Heart right ventricle (tissue), 16 donors: ENCODE measurements around the gene DAPL1. TPM values are rescaled to one million over a fixed set of nuclear protein-coding genes. Genes with fewer than 3 reads are reported as not detected.

Experiments used
- ATAC-seq, 8 donors: fragments of 200-7000 bp; cut with Tn5 transposase; one replicate each; pipeline ENCODE4 v1.9.1; 2020; ENCODE audit warnings: mild to moderate bottlenecking in 8 of 8, moderate library complexity in 8 of 8, moderate number of reproducible peaks in 1 of 8
- DNase-seq, 2 donors: peaks; one replicate each; pipeline ENCODE4 v3.0.0-alpha.2; 2020
- H3K27ac ChIP-seq, 10 donors: fragments of 200-600 bp; sonication (generic) in 2 of 10; one replicate each; pipeline versions ENCODE4 v1.5.0 to v1.8.0; 2020 to 2022; ENCODE audit warnings: mild to moderate bottlenecking in 3 of 10
- H3K27me3 ChIP-seq, 7 donors: fragments of 200-600 bp; one replicate each; pipeline ENCODE4 v1.8.0; 2021 to 2022; ENCODE audit warnings: mild to moderate bottlenecking in 2 of 7
- H3K36me3 ChIP-seq, 9 donors: fragments of 200-600 bp; sonication (generic) in 1 of 9; one replicate each; pipeline versions ENCODE4 v1.5.0 to v1.8.0; 2020 to 2022; ENCODE audit warnings: mild to moderate bottlenecking in 2 of 9
- H3K4me1 ChIP-seq, 9 donors: fragments of 200-600 bp; sonication (generic) in 1 of 9; one replicate each; pipeline versions ENCODE4 v1.5.0 to v1.8.0; 2020 to 2022; ENCODE audit warnings: mild to moderate bottlenecking in 4 of 9
- H3K4me3 ChIP-seq, 10 donors: fragments of 200-600 bp; sonication (generic) in 2 of 10; one replicate each; pipeline versions ENCODE4 v1.5.0 to v1.8.0; 2020 to 2022; ENCODE audit warnings: mild to moderate bottlenecking in 7 of 10, moderate library complexity in 2 of 10
- H3K9me3 ChIP-seq, 11 donors: fragments of 200-600 bp in 10 of 11; sonication (generic) in 2 of 11; one replicate each; pipeline versions ENCODE4 v1.5.0 to v1.8.0; 2013 to 2022; ENCODE audit warnings: mild to moderate bottlenecking in 2 of 11, control low read depth in 1 of 11, moderate library complexity in 1 of 11
- WGBS, 2 donors: extraction: QIAGEN DNeasy Blood & Tissue Kit; methylation state at CpG; one replicate each; pipeline ENCODE4 v1.1.7; 2013; ENCODE audit warnings: inconsistent platforms in 1 of 2; 5-methylcytosine and 5-hydroxymethylcytosine counted together
- intact Hi-C, 10 donors: fragments of 100-400 bp; cut with DNase I; formaldehyde crosslinking; loops; one replicate each; pipeline versions ENCODE4 v1.11.1 to v1.14.2; 2022
- polyA plus RNA-seq, 2 donors: library from polyadenylated mRNA; stranded (reverse); fragments of 200-250 nt; gene quantifications; one replicate each; pipeline ENCODE4 v1.2.3, GENCODE V29; 2013
- total RNA-seq, 10 donors: library from RNA; stranded (reverse); fragmentation: NEBNext Ultra II Directional in 3 of 10; extraction: Animal tissue kit (Norgen Biotek cat#: 25700) in 3 of 10; gene quantifications; one replicate each; pipeline versions ENCODE4 v1.2.1 to v1.2.4, GENCODE V29; 2021 to 2023
- TF ChIP-seq, protein P1 (sequence below), 9 donors: fragments of 200-600 bp; sonication (generic) in 2 of 9; IDR thresholded peaks; one replicate each; pipeline versions ENCODE4 v1.5.0 to v1.8.0; 2021 to 2022; ENCODE audit warnings: antibody characterized with exemption in 9 of 9, mild to moderate bottlenecking in 5 of 9, moderate library complexity in 1 of 9
- donor health status: Arrhythmogenic right ventricular cardiomyopathy.
- donor health status: ischemic (EF 13 %, LVEDD 7.1; RV severe dilation, severe dysfunction).
- donor health status: healthy with polysubstance abuse.
- donor health status: DM: no; HTN: yes; CAD: no.
- donor health status: DM: no; HTN: no; CAD: no.
- donor health status: ischemic (EF 25% LVEDD 6.9; RV normal size, moderate dysfunction).
- donor health status: ischemic (EF 25% LVEDD 5.7; RV mildly dilated, moderate dysfunction).
- donor health status: healthy.
- donor health status: DM: yes; HTN: yes; CAD: no.
- donor health status: Ischemic cardiomyopathy.
- donor health status: ischemic (EF 35%, LVEDD 5.7; RV mildly dilated, moderate dysfunction).
- donor health status: nonischemic (EF 11% LVEDD 7.7; RV severe dilation, severe dysfunction).
- donor health status: DM: yes; HTN: yes; CAD: no.
- donor health status: PGD.
- donor health status: ischemic (EF 29% LVEDD 5.4; RV normal size, mild dysfunction).
- donor health status: nonischemic (EF 23%, LVEDD 6.1; RV moderate dilation, normal function).

The DAPL1 gene
- total and polyA plus RNA-seq, 12 donors: 0.87 TPM; not detected in 11

DNA sequence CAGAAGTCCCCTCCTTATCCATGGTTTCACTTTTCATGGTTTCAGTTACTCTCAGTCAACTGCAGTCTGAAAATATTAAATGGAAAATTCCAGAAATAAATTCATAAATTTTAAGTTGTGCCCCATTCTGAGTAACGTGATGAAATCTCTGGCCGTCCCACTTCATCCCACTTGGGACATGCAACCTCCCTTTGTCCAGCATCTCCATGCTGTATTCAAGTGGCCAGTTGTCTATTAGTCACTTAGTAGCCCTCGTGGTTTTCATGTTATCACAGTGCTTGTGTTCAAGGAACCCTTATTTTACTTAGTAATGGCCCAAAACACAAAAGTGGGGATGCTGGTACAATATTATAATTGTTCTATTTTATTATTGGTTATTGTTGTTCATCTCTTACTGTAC lies 18.0 kb upstream of the DAPL1 start:
- no peak overlapping the region for H3K4me3 ChIP-seq
- intact Hi-C loops: no loop called here
- H3K4me1 ChIP-seq: peaks cover 0 to 10% (median 0%) of the 10 kb centered on the region in 9 donors
- TF ChIP-seq, protein P1, sequence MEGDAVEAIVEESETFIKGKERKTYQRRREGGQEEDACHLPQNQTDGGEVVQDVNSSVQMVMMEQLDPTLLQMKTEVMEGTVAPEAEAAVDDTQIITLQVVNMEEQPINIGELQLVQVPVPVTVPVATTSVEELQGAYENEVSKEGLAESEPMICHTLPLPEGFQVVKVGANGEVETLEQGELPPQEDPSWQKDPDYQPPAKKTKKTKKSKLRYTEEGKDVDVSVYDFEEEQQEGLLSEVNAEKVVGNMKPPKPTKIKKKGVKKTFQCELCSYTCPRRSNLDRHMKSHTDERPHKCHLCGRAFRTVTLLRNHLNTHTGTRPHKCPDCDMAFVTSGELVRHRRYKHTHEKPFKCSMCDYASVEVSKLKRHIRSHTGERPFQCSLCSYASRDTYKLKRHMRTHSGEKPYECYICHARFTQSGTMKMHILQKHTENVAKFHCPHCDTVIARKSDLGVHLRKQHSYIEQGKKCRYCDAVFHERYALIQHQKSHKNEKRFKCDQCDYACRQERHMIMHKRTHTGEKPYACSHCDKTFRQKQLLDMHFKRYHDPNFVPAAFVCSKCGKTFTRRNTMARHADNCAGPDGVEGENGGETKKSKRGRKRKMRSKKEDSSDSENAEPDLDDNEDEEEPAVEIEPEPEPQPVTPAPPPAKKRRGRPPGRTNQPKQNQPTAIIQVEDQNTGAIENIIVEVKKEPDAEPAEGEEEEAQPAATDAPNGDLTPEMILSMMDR (IDR thresholded peaks at IDR 0.05): no peak
- no peak overlapping the region for H3K27ac ChIP-seq
- no peak for DNase-seq
- ATAC-seq: no peak
- H3K27me3 ChIP-seq: no peaks in the 10 kb centered on the region
- no peaks in the 10 kb centered on the region for H3K9me3 ChIP-seq
- 78 to 80% methylated on average over 3 of the region's 3 CpGs for WGBS, 2 donors
- H3K36me3 ChIP-seq: no peaks in the 10 kb centered on the region

- DNase-seq: no peak
- TF ChIP-seq, protein P1 (IDR thresholded peaks at IDR 0.05): no peak
- H3K36me3 ChIP-seq: no peaks in the 10 kb centered on the region
- WGBS, 2 donors: 95 to 96% methylated on average over 2 of the region's 2 CpGs
- no peak overlapping the region for H3K4me3 ChIP-seq
- no peak for ATAC-seq
- intact Hi-C loops: no loop called here
- no peaks in the 10 kb centered on the region for H3K27me3 ChIP-seq
- no peaks in the 10 kb centered on the region for H3K9me3 ChIP-seq
- peaks cover 0 to 10% (median 0%) of the 10 kb centered on the region in 9 donors for H3K4me1 ChIP-seq
- no peak overlapping the region for H3K27ac ChIP-seq
These were observed 16.9 kb upstream of the DAPL1 start for GRCh38 chr2:158778243-158778642.

GRCh38 chr2:158779621-158780020 lies 15.5 kb upstream of the DAPL1 start:
- Histone ChIP-seq H3K36me3 (no peaks in the 10 kb centered on the region), H3K4me1 (peaks cover 0 to 10% (median 0%) of the 10 kb centered on the region in 9 donors), H3K27ac (no peak overlapping the region), H3K9me3 (no peaks in the 10 kb centered on the region), H3K4me3 (no peak overlapping the region), H3K27me3 (no peaks in the 10 kb centered on the region)
- DNase-seq: no peak
- 61 to 73% methylated on average over 1 of the region's 1 CpG for WGBS, 2 donors
- peak in 1 of 8 donors; percentile 52 for ATAC-seq
- intact Hi-C loops: no loop called here
- TF ChIP-seq, protein P1 (IDR thresholded peaks at IDR 0.05): no peak

DNA sequence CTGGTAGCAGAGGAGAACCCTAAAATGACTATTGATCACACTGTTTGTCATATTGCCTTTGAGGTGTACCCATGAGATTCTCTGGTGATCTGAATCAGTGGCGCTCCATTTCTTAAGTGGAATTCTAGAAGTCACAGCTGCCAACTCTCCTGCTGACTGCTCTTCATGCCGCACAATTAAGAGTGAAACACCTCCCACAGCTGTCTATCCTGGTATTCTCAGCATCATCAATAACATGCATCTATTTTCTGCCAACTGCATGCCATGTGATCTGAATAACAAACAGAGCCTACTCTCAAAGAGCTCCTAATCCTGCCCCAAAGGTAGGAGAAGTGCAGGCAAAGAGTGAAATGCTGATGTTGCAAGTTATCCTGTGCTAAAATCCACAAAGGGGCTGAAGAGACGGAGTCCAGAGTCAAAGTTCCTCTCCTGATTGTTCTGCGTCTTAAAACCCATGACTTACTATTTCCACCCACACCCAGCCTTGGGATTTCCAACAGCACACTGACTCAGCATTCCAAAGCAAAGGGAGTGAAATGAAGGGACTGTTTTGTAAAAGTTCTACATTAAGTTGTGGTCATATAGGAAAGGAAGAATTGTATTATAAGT lies 13.7 kb upstream of the DAPL1 start:
- WGBS, 2 donors: 71 to 79% methylated on average over 4 of the region's 4 CpGs
- Histone ChIP-seq H3K4me3 (no peak overlapping the region), H3K9me3 (no peaks in the 10 kb centered on the region), H3K27me3 (no peaks in the 10 kb centered on the region), H3K27ac (no peak overlapping the region), H3K36me3 (no peaks in the 10 kb centered on the region), H3K4me1 (peaks cover 0 to 10% (median 0%) of the 10 kb centered on the region in 9 donors)
- DNase-seq (no peak), ATAC-seq (no peak)
- intact Hi-C loops: no loop called here
- TF ChIP-seq, protein P1 (IDR thresholded peaks at IDR 0.05): no peak
